ENCODE results near the gene IL17RE.
"Not testable (repeated sequence)": the region's sequence is repeated elsewhere in the genome, so short reads cannot be mapped to it uniquely, and the experiment has no call there.

- TF ChIP-seq CTCF (IDR thresholded peaks at IDR 0.05 in 8 of 11, conservative IDR thresholded peaks at IDR 0.05 in 3 of 11); POLR2A (IDR thresholded peaks at IDR 0.05); POLR2AphosphoS5 (IDR thresholded peaks at IDR 0.05): not testable (repeated sequence)
Observed at GRCh38 chr3:9900965-9901415, 1.7 kb upstream of the IL17RE start.
